HG03439 (cell line): ENCODE data around the gene DOCK4.

Experiments
- ATAC-seq: cut with Tn5 transposase; IDR thresholded peaks from one replicate; pipeline ENCODE4 v1.9.1; 2021; ENCODE audit warnings: mild to moderate bottlenecking, moderate library complexity; ENCODE audit not compliant: unreplicated experiment

DOCK4 gene

GRCh38 chr7:112113913-112114575 is 92.2 kb downstream of the DOCK4 start:
- no peak for ATAC-seq

GRCh38 chr7:112112822-112113255 is 93.4 kb downstream of the DOCK4 start:
- no peak for ATAC-seq

DNA sequence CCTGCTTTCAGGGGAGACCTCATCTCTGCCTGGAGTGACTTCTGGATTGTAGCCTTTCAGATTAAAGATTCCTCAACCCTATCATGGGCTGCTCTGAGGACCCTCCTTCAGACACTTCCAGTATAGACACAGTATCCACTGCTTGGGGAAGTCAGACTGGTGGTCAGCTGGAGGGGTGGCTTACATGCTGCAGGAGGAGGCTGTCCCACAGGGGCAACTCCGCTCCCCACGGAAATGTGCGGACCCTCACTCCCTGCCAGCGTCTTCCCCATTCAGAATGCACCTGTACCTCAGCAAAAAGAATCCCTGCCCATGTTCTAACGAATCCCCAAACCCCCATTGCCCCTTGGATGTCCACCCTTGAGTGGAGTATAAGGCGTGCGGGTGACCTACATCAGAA is 95.5 kb downstream of the DOCK4 start:
- no peak for ATAC-seq

- ATAC-seq: no peak
Observed at GRCh38 chr7:112110175-112110574, 96.0 kb downstream of the DOCK4 start.

DNA sequence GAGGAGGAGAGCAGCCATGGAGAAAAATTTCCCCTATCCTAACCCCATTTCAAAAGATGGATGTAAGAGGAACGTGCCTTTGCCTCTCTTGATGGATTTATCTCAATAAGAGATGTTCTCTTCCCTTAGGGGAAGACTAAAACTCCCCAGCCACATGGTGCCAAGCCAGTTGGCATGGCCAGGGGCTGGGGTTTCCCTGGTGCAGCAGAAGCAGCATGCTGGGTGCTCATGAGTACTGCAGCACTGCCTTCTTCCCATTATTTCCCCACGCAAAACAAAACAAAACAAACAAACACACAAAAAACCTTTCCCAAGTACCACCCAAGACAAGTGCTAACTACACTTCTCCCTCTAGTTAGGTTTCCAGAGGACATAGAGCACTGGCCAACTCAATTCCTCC is 97.2 kb downstream of the DOCK4 start:
- no peak for ATAC-seq

GRCh38 chr7:112105584-112106530 is 100.3 kb downstream of the DOCK4 start:
- no peak for ATAC-seq

DNA sequence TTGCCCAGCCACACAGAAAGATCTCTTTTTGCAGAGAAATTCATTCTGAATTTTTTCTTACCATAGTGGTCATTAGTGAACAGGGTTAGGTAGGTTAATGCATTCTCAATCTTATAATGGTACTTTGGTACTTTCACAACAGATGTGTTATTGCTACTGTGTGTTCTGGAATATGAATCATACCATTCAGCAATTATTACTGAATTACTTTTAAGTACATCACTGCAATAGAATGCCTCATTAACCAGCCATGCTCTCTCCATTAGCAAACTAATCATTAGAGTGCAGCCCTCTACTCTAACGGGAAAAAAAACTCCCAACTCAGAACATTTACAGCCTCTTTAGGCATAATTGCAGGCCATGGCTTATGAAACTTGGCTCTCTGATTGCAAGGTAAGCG is 102.1 kb downstream of the DOCK4 start:
- no peak for ATAC-seq

- ATAC-seq: no peak
Observed at GRCh38 chr7:112103246-112103645, 103.0 kb downstream of the DOCK4 start.

- no peak for ATAC-seq
Observed at GRCh38 chr7:112101201-112101846, 104.9 kb downstream of the DOCK4 start.

- ATAC-seq: no peak
Observed at GRCh38 chr7:112097524-112097923, 108.7 kb downstream of the DOCK4 start.

DNA sequence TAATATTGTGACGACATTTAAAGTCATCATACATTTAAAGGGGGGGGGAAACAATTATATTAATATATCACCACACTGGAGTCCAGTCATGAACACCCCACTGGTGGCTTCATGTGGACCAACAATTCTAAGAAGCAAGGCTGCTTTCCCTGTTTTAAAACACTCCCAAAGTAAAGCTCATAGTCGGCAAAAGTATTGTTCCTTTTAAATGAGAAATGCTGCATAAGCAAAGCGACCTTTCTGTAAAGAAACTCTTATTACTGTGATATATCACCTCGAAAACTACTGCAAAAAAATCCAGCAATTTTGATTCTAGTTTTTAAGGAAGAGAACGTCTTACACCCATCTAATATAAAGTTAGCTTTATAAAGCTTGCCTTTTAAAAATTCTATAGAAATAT is 112.8 kb downstream of the DOCK4 start:
- ATAC-seq: no peak

DNA sequence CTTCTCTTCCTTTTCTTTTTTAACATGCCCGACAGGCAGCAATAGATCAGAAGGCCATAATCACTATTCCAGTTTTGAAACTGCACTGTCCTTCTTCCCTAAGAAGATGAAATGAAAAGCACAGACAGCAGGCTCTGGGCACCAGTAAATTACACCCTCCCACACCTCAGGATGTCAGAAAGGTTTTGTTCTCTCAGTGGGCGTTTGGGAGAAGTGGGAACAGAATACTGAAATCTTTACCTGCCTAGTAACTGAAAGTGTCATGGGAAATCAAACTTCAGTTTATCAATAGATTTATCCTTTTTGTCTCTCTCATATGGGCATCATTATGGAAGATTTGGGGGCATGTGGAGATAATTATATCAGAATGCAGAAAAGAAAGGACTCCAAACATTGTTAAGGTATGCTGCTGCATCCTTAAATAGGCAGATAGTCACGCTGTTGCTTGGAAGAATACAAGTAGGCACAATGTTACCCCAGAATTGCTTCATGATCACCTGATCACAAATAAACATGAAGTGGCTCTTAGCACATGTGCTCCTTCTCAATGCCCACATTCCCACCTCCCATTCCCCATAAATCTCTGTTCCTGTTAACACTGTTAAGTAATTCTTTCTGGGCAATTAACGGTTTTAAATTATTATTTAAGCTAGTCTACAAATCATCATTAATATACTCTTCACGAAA is 113.3 kb downstream of the DOCK4 start:
- no peak for ATAC-seq

- ATAC-seq: no peak
Observed at GRCh38 chr7:112092306-112092705, 113.9 kb downstream of the DOCK4 start.

GRCh38 chr7:112091768-112092167 is 114.4 kb downstream of the DOCK4 start:
- no peak for ATAC-seq

DNA sequence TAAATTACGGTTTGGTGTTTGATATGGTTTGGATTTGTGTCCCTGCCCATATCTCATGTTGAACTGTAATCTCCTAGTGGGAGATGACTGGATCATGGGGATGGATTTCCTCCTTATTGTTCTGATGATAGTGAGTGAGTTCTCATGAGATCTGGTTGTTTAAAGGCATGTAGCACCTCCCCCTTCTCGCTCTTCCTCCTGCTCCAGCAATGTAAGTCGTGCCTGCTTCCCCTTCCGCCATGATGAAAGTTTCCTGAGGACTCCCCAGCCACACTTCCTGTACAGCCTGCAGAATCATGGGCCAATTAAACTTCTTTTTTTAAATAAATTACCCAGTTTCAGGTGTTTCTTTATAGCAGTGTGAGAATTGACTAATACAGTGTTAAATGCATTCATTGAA is 116.6 kb downstream of the DOCK4 start:
- ATAC-seq: no peak

GRCh38 chr7:112088484-112089016 is 117.6 kb downstream of the DOCK4 start:
- ATAC-seq: no peak

- no peak for ATAC-seq
Observed at GRCh38 chr7:112086496-112087254, 119.5 kb downstream of the DOCK4 start.

DNA sequence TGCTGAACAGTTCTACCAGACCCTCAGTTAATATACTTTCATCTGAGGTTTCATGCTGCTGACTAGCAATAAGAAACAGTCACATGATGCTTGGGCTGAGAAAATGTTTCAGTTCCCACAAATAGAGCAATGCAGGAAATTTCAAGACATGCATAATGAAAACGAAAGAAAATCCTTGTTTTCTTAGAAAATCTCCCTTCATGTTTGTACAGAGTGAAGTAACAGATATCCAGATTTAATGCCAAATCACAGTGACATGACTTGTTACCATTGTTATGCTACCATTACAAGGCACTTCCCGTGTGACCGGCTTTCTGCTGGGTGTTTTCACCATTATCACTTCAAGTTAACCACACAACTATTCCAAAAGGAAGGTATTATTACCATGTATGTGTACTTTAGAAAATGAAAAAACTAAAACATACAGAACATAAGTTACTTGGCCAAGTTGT is 121.7 kb downstream of the DOCK4 start:
- no peak for ATAC-seq

- no peak for ATAC-seq
Observed at GRCh38 chr7:112083776-112084355, 122.3 kb downstream of the DOCK4 start.

- no peak for ATAC-seq
Observed at GRCh38 chr7:112082306-112082705, 123.9 kb downstream of the DOCK4 start.
